ENCODE results near the gene CASQ2. TPM values are rescaled to one million over a fixed set of nuclear protein-coding genes. Genes with fewer than 3 reads are reported as not detected.

CASQ2 gene
- total and polyA plus RNA-seq, 2 of the 13 experiments (the other 11 are each of a cell fraction or from before 2014, with no cell fraction given), result not detected

- no peak for TF ChIP-seq BCLAF1 (IDR thresholded peaks at IDR 0.05)
- TF ChIP-seq RXRA (CRISPR knock-in tag; IDR thresholded peaks at IDR 0.05), result no peak; the same call in 1 of the 2 replicates
- peak; percentile 43; the same call in 1 of the 2 replicates for TF ChIP-seq NFE2L1 (CRISPR knock-in tag; IDR thresholded peaks at IDR 0.05; ENCODE audit: borderline replicate concordance)
- TF ChIP-seq TFAP4 (IDR thresholded peaks at IDR 0.05; ENCODE audit: borderline replicate concordance, low read depth), result peak; percentile 75; the same call in 1 of the 2 replicates
- no peak for TF ChIP-seq ZNF33A (CRISPR knock-in tag; IDR thresholded peaks at IDR 0.05; ENCODE audit: borderline replicate concordance)
- no peak for TF ChIP-seq NFIB (CRISPR knock-in tag; IDR thresholded peaks at IDR 0.05; ENCODE audit: borderline replicate concordance)
- TF ChIP-seq ZBTB38 (CRISPR knock-in tag; IDR thresholded peaks at IDR 0.05), result no peak
- TF ChIP-seq HNRNPK (IDR thresholded peaks at IDR 0.05; ENCODE audit: low read depth, low read length, poor library complexity, severe bottlenecking), result no peak
- TF ChIP-seq TIGD3 (CRISPR knock-in tag; IDR thresholded peaks at IDR 0.05; ENCODE audit: borderline replicate concordance), result no peak
- TF ChIP-seq SPEN (CRISPR knock-in tag; IDR thresholded peaks at IDR 0.05; ENCODE audit: low read depth), result no peak
- TF ChIP-seq HHEX (CRISPR knock-in tag; IDR thresholded peaks at IDR 0.05), result 0 out of 2 replicates have a peak, but pooled peaks have one; percentile 18
- TF ChIP-seq FOXP1 (IDR thresholded peaks at IDR 0.05), result no peak
- peak; percentile 31; the same call in 1 of the 2 replicates for TF ChIP-seq FOXP1 (CRISPR knock-in tag; IDR thresholded peaks at IDR 0.05)
- TF ChIP-seq FOXJ3 (CRISPR knock-in tag; IDR thresholded peaks at IDR 0.05; ENCODE audit: borderline replicate concordance), result no peak
- TF ChIP-seq ZBTB33 (CRISPR knock-in tag; IDR thresholded peaks at IDR 0.05), result 0 out of 2 replicates have a peak, but pooled peaks have one; percentile 16
- peak; percentile 67 for TF ChIP-seq SOX5 (CRISPR knock-in tag; IDR thresholded peaks at IDR 0.05; ENCODE audit: borderline replicate concordance)
- TF ChIP-seq MTA1 (CRISPR knock-in tag; IDR thresholded peaks at IDR 0.05; ENCODE audit: borderline replicate concordance), result peak; percentile 34; the same call in 1 of the 2 replicates
- TF ChIP-seq SCMH1 (CRISPR knock-in tag; IDR thresholded peaks at IDR 0.05; ENCODE audit: borderline replicate concordance), result no peak
- TF ChIP-seq KLF13 (CRISPR knock-in tag; IDR thresholded peaks at IDR 0.05), result no peak
- TF ChIP-seq ZMYM4 (CRISPR knock-in tag; IDR thresholded peaks at IDR 0.05), result peak; percentile 44; the same call in 1 of the 2 replicates
- no peak for TF ChIP-seq PRPF4 (IDR thresholded peaks at IDR 0.05; ENCODE audit: low read depth, low read length, poor library complexity, severe bottlenecking)
- no peak for TF ChIP-seq POLR2AphosphoS2 (IDR thresholded peaks at IDR 0.05; ENCODE audit: low read depth, low read length)
- TF ChIP-seq ZNF576 (CRISPR knock-in tag; IDR thresholded peaks at IDR 0.05), result no peak
Measured at GRCh38 chr1:115710859-115711624, 57.5 kb downstream of the CASQ2 start (continued).
